ENCODE results near the gene STK10.

- no peak for TF ChIP-seq CTCF (IDR thresholded peaks at IDR 0.05)
- no peak for TF ChIP-seq POLR2A (IDR thresholded peaks at IDR 0.05)
- TF ChIP-seq EP300 (IDR thresholded peaks at IDR 0.05), result no peak
- no peak for TF ChIP-seq POLR2AphosphoS5 (IDR thresholded peaks at IDR 0.05)
Observed at GRCh38 chr5:172071309-172071875, 116.6 kb downstream of the STK10 start.
